Esophagus (tissue), 2 donors: ENCODE results near the gene SPINK2. TPM values are rescaled to one million over a fixed set of nuclear protein-coding genes. Genes with fewer than 3 reads are reported as not detected.

Experiments used
- H3K27ac ChIP-seq, 2 donors: one replicate each; pipeline ENCODE4 v1.5.1; 2013; ENCODE audit warnings: low read depth in 2 of 2, mild to moderate bottlenecking in 2 of 2, inconsistent platforms in 1 of 2, low read length in 1 of 2, moderate library complexity in 1 of 2
- H3K27me3 ChIP-seq, 2 donors: one replicate each; pipeline ENCODE4 v1.6.1; 2013; ENCODE audit warnings: low read length in 2 of 2, control low read depth in 1 of 2, mild to moderate bottlenecking in 1 of 2; ENCODE audit not compliant: insufficient read depth in 2 of 2, control insufficient read depth in 1 of 2
- H3K36me3 ChIP-seq, 2 donors: one replicate each; pipeline ENCODE4 v1.6.1; 2013; ENCODE audit warnings: low read length in 1 of 2; ENCODE audit not compliant: control insufficient read depth in 2 of 2, insufficient read depth in 2 of 2
- H3K4me1 ChIP-seq, 2 donors: one replicate each; pipeline ENCODE4 v1.6.1; 2013; ENCODE audit warnings: low read length in 1 of 2; ENCODE audit not compliant: control insufficient read depth in 2 of 2, insufficient read depth in 2 of 2
- H3K4me3 ChIP-seq, 2 donors: one replicate each; pipeline ENCODE4 v1.5.1; 2013; ENCODE audit warnings: low read length in 2 of 2, mild to moderate bottlenecking in 2 of 2, low read depth in 1 of 2, moderate library complexity in 1 of 2
- H3K9me3 ChIP-seq, 2 donors: one replicate each; pipeline ENCODE4 v1.6.1; 2013; ENCODE audit warnings: mild to moderate bottlenecking in 2 of 2, low read depth in 1 of 2, low read length in 1 of 2, moderate library complexity in 1 of 2; ENCODE audit not compliant: control insufficient read depth in 2 of 2, insufficient read depth in 1 of 2
- WGBS, 2 donors: extraction: QIAGEN DNeasy Blood & Tissue Kit; methylation state at CpG; one replicate each; pipeline ENCODE4 v1.1.7; 2013; 5-methylcytosine and 5-hydroxymethylcytosine counted together
- polyA plus RNA-seq, 2 donors: library from polyadenylated mRNA; stranded (reverse); fragments of 200-250 nt; gene quantifications; one replicate each; pipeline ENCODE4 v1.2.3, GENCODE V29; 2013
- donor health status: healthy with polysubstance abuse.
- donor health status: Bipolar disorder and iron deficiency.

Gene SPINK2
- polyA plus RNA-seq, 2 donors = 0.32 to 0.41 TPM

DNA sequence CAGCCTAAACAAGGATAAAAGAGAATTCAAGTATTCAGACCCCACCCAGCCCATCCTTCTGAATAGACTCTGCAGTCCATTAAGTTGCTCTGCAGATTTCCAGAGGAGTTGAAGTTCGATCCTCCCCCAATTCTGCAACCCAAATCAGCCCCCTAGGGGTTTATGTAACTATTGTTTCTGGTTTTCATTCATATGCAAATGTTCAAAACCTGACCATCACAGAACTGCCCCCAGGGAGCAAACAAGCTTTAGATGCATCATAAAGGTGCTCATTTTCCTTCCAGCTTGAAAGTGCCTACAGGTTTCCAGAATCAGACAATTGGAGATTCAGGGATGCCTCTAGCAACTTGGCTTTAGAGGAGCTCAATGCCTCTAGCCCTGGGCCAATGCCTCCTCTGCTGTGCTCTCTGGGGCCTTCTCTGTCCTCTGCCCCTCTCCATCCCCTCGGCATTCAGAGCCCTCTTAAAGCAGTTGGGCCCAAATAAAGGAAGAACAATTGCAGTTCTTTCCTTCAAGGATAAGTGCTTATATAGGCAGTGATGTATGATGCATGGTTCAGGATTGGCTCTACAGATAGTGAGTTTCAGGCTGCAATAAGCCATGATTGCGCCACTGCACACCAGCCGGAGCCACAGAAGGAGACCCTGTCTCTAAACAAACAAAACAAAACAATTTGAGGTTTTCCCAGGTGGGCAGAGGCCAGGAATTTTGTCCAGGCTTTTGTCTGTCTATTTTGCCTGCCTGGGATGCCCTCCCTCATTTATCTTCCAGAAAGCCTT, 23.5 kb upstream of the SPINK2 start:
- H3K4me1 ChIP-seq = no peaks in the 10 kb centered on the region
- H3K4me3 ChIP-seq = no peak overlapping the region
- 83 to 88% methylated on average over 4 of the region's 4 CpGs for WGBS, 2 donors
- no peak overlapping the region for H3K27ac ChIP-seq
- H3K9me3 ChIP-seq = no peaks in the 10 kb centered on the region
- no peaks in the 10 kb centered on the region for H3K27me3 ChIP-seq
- H3K36me3 ChIP-seq = no peaks in the 10 kb centered on the region

DNA sequence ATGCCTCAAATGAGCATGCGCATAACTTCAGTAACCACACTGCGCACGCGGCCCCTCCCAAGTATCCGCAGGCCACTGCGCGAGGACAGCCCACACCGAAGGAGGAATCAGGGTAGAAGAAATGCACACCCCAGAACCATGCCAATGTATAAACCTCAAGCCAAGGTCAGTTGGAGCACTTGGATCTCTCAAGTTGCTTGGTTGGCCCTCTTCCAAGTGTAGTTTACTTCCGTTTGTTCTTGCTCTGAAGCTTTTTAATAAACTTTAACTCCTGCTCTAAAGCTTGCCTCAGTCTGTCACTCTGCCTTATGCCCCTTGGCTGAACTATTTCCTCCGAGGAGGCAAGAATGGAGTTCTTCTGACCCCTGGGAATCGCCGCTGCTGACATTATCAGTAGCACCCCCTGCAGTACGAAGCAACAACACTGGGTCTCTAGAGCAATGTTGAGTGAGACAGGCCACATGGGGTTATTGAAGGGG, 22.0 kb upstream of the SPINK2 start:
- 61 to 67% methylated on average over 13 of the region's 13 CpGs for WGBS, 2 donors
- Histone ChIP-seq H3K4me3 (no peak overlapping the region), H3K27me3 (no peaks in the 10 kb centered on the region), H3K36me3 (no peaks in the 10 kb centered on the region), H3K9me3 (no peaks in the 10 kb centered on the region), H3K4me1 (no peaks in the 10 kb centered on the region), H3K27ac (no peak overlapping the region)

DNA sequence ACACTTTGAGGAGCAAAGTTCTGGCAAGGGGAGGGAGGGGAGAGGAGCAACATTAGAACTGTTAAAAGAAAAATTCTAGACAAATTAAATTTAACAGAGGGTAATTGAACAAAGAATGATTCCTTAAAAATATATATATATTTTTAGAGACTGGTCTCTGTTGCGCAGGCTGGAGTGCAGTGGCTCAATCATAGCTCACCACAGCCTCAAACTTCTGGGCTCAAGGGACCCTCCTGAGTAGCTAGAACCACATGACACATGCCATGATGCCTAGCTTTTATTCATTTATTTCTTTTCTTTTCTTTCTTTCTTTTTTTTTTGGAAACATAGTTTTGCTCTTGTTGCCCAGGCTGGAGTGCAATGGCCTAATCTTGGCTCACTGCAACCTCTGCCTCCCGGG, 19.1 kb upstream of the SPINK2 start:
- H3K4me1 ChIP-seq = no peaks in the 10 kb centered on the region
- H3K36me3 ChIP-seq = no peaks in the 10 kb centered on the region
- WGBS, 2 donors = 91 to 100% methylated on average over 2 of the region's 2 CpGs
- no peaks in the 10 kb centered on the region for H3K9me3 ChIP-seq
- H3K27me3 ChIP-seq = no peaks in the 10 kb centered on the region
- H3K4me3 ChIP-seq = no peak overlapping the region
- H3K27ac ChIP-seq = no peak overlapping the region

DNA sequence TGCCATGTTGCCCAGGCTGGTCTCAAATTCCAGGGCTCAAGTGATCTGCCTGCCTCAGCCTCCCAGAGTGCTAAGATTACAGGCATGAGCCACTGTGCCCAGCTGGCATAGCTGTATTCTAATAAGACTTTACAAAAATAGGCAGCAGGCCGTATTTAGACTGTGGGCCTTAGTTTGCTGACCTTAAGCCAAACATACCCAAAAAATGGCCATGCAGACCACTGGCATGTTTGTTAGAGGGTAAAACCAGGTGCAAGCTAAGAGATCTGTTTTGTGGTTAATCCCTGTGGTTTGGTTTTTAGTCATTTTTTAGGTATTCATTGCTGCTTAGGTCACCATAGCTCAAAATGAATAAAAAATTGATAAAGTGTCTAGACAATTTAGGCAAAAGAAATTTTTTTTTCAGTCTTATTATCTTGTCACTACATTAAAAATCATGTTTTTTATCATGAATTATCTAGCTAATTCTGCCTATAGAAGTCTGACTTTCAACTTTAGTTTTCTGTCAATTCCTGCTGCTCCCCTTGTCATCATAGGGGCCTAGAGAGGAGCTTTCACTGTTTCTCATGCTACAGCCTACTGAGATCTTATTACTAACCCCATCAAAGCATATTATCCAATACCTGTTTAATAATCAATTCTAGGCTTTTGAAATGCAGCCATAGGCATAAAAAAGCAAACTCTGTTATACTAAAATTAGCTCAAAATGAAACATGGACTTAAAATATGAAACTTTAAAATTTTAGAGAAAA, 7.5 kb upstream of the SPINK2 start:
- Histone ChIP-seq H3K27ac (no peak overlapping the region), H3K36me3 (no peaks in the 10 kb centered on the region), H3K27me3 (no peaks in the 10 kb centered on the region), H3K4me1 (no peaks in the 10 kb centered on the region), H3K4me3 (no peak overlapping the region), H3K9me3 (no peaks in the 10 kb centered on the region)
- WGBS, 2 donors = 83 to 97% methylated on average over 1 of the region's 1 CpG

DNA sequence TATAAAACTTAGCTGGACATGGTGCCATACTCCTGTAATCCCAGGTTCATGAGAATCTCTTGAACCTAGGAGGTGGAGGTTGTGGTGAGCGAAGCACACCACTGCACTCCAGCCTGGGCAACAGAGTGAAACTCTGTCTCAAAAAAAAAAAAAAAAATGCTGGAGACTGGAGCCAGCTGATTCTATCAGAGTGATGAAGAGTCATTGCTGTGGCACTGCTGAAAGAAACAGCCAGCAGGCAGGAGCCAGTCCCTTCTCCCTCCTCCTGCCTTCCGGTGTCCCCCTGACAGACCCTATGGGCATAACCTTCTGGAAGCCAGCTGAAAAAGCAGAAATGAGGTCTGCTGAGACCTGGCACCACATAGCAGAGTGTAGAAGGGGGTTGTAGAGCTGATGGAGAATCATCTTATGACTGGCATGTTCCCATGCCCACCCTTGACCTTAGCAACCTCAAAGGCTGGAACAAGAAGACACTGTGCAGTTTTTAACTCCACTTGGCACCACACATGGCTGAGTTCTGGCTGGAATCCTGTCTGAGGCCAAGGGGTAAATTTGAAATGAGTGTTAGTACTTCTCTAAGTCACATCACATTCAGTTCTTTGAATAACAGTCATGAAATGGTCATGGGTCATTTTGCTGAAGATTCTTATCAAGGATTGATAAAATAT, 2.6 kb upstream of the SPINK2 start:
- Histone ChIP-seq H3K9me3 (no peaks in the 10 kb centered on the region), H3K4me3 (no peak overlapping the region), H3K27ac (no peak overlapping the region), H3K36me3 (no peaks in the 10 kb centered on the region), H3K4me1 (no peaks in the 10 kb centered on the region), H3K27me3 (no peaks in the 10 kb centered on the region)
- WGBS, 2 donors = 64 to 88% methylated on average over 2 of the region's 2 CpGs

DNA sequence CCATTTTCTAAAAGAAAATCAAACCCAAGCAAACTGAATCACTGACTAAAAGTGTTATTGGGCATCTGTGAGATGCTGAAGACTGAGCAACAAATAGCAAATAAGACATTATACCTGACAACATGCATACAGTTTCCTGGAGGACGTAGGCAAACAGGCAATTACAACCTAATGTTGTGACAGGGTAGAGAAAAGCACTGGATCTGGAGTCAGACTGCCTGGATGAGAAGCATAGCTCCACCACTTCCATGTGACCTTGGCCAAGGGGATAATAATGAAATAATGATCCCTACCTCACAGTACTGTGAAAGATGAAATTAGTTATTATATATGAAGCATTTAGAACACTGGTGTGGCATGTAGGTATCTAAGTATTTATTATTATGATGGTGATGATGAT, 2.7 kb downstream of the SPINK2 start:
- WGBS, 2 donors = 61 to 78% methylated on average over 1 of the region's 1 CpG
- no peaks in the 10 kb centered on the region for H3K27me3 ChIP-seq
- H3K4me1 ChIP-seq = no peaks in the 10 kb centered on the region
- H3K9me3 ChIP-seq = no peaks in the 10 kb centered on the region
- H3K27ac ChIP-seq = no peak overlapping the region
- no peak overlapping the region for H3K4me3 ChIP-seq
- H3K36me3 ChIP-seq = no peaks in the 10 kb centered on the region

DNA sequence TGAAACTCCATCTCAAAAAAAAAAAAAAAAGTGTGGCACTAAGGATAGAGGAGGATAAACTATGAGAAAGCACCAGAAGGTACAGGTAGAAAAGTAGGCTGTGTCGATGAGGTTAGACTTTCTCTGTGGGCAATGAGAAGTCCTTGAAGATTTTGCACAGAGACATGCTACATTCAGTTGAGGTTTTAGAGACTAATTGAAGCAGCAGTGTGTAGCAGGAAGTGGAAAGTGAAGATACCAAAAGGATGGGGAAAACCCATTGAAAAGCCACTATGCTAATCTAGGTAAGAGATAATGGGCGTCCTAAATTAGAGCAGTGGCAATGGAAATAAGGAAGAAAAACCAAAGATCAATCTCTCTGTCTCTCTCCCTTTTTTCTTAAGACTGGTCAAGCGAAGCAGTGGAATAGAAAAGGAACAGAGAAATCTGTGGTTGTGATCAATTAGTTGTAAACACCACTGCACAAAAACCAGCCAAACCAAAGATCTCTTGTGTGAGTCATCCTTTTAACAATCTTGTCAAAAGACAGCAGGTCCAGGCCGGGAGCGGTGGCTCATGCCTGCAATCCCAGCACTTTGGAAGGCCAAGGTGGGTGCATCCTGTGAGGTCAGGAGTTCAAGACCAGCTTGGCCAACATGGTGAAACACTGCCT, 3.5 kb downstream of the SPINK2 start:
- H3K9me3 ChIP-seq = no peaks in the 10 kb centered on the region
- H3K4me3 ChIP-seq = no peak overlapping the region
- no peaks in the 10 kb centered on the region for H3K27me3 ChIP-seq
- no peak overlapping the region for H3K27ac ChIP-seq
- no peaks in the 10 kb centered on the region for H3K36me3 ChIP-seq
- H3K4me1 ChIP-seq = no peaks in the 10 kb centered on the region
- WGBS, 2 donors = 41 to 65% methylated on average over 4 to 5 of the region's 5 CpGs

DNA sequence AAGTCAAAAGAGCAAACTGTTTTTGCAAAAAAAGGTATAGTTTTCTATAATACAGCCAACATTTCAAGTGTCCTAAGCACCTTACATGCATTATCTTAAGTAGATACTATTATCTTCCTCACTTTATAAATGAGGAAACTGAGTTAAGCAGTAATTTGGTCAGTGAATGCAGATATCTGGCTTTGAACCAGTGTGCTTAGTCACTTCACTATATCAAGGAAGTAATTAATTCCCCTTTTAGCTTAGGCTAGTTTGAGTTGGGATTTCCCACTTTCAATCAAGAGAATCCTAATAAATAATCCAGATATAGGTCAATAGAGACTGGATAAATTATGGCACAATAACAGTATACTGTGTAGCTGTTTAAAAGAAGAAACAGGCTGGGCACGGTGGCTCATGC, 14.8 kb downstream of the SPINK2 start:
- Histone ChIP-seq H3K4me1 (no peaks in the 10 kb centered on the region), H3K36me3 (no peaks in the 10 kb centered on the region), H3K27ac (no peak overlapping the region), H3K4me3 (no peak overlapping the region), H3K9me3 (no peaks in the 10 kb centered on the region), H3K27me3 (no peaks in the 10 kb centered on the region)
- 48 to 64% methylated on average over 1 of the region's 1 CpG for WGBS, 2 donors

DNA sequence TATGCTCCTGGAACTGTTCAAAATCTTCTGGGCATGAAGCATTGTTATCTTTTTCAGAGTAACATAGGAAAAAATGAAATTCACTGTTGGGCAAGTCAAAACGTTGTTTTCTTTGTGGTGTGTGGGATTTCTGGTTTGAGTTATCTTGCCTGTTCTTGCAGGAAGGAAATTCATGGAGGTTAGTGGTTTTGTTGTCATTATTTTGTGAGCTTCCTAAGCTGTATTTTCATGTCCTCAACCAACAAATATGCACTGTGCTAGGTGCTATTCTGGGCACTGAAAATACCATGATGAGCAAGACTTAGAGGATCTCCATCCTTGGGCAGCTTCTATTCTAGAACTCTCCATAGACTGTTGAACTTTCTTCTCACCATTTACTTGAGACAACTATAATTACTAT, 16.9 kb downstream of the SPINK2 start:
- Histone ChIP-seq H3K27ac (no peak overlapping the region), H3K4me1 (no peaks in the 10 kb centered on the region)
- WGBS, 2 donors = 28 to 41% methylated on average over 1 of the region's 1 CpG

More for the DNA sequence above, 16.9 kb downstream of the SPINK2 start:
- no peaks in the 10 kb centered on the region for H3K9me3 ChIP-seq
- no peaks in the 10 kb centered on the region for H3K36me3 ChIP-seq
- H3K27me3 ChIP-seq = no peaks in the 10 kb centered on the region
- H3K4me3 ChIP-seq = no peak overlapping the region
